KMS-11 (cell line): ENCODE results near the gene ZNF205.

Source experiments
- H2AFZ ChIP-seq: fragments of 200-600 bp; sonication (generic); 2 replicates; pipeline ENCODE4 v1.6.1; 2016; ENCODE audit warnings: antibody characterized with exemption, mixed run types, low read depth
- H3K27ac ChIP-seq: fragments of 200-600 bp; sonication (generic); 2 replicates; pipeline ENCODE4 v1.6.1; 2016; ENCODE audit warnings: mild to moderate bottlenecking, mixed run types
- H3K27me3 ChIP-seq: fragments of 200-600 bp; sonication (generic); 2 replicates; pipeline ENCODE4 v1.6.1; 2017; ENCODE audit warnings: mild to moderate bottlenecking, low read depth, mixed run types, moderate library complexity; ENCODE audit not compliant: insufficient read depth
- H3K36me3 ChIP-seq: fragments of 200-600 bp; sonication (generic); 2 replicates; pipeline ENCODE4 v1.6.1; 2017; ENCODE audit warnings: mild to moderate bottlenecking, mixed run types; ENCODE audit not compliant: insufficient read depth
- H3K4me1 ChIP-seq: fragments of 200-600 bp; sonication (generic); 2 replicates; pipeline ENCODE4 v1.6.1; 2016; ENCODE audit warnings: mild to moderate bottlenecking, low read depth, mixed run types; ENCODE audit not compliant: poor library complexity, severe bottlenecking
- H3K4me2 ChIP-seq: fragments of 200-600 bp; sonication (generic); 2 replicates; pipeline ENCODE4 v1.7.0; 2016; ENCODE audit warnings: mild to moderate bottlenecking, mixed run types
- H3K4me3 ChIP-seq: fragments of 200-600 bp; sonication (generic); IDR thresholded peaks from 2 replicates; pipeline ENCODE4 v1.6.1; 2017; ENCODE audit warnings: low read depth, low read length, mixed read lengths; ENCODE audit not compliant: insufficient read depth
- H3K79me2 ChIP-seq: fragments of 200-600 bp; sonication (generic); 2 replicates; pipeline ENCODE4 v1.6.1; 2016; ENCODE audit warnings: low read depth, mixed run types; ENCODE audit not compliant: insufficient read depth
- H3K9ac ChIP-seq: fragments of 200-600 bp; sonication (generic); 2 replicates; pipeline ENCODE4 v1.6.1; 2016; ENCODE audit warnings: mild to moderate bottlenecking, mixed run types
- H4K20me1 ChIP-seq: fragments of 200-600 bp; sonication (generic); 2 replicates; pipeline ENCODE4 v1.6.1; 2016; ENCODE audit warnings: mild to moderate bottlenecking, mixed run types; ENCODE audit not compliant: insufficient read depth
- CTCF ChIP-seq: fragments of 200-600 bp; sonication (generic); conservative IDR thresholded peaks from 2 replicates; pipeline ENCODE4 v1.6.1; 2017; ENCODE audit warnings: low read depth, mild to moderate bottlenecking, antibody characterized with exemption, low read length, moderate library complexity, mixed read lengths

The ZNF205 gene

DNA sequence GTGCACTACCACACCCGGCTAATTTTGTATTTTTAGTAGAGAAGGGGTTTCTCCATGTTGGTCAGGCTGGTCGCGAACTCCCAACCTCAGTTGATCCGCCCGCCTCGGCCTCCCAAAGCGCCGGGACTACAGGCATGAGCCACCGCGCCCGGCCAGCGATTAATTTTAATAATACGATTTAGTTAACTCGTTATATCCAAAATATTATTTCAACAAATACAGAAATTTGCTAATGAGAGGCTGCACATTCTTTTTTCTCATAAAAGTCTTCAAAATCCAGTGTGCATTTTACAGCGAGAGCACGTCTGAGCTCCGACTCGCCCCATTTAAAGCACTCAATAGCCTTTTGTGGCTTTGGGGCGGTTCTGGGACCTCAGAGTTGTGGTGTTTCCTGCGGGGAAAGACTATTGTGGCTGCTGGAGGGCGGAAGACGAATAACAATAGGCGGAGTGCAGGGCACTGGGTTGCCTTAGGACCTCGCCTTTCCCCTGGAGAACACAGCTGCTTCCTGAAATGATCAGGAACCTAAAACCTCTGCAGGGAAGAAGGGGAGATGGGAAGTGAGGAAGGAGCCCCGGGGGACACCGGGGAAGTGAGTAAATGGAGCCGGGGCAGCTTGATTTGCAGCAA lies 10.4 kb upstream of the ZNF205 start:
- H3K4me2 ChIP-seq, result no peak overlapping the region
- H3K79me2 ChIP-seq, result no peaks in the 10 kb centered on the region
- H4K20me1 ChIP-seq, result no peaks in the 10 kb centered on the region
- H3K4me1 ChIP-seq, result peaks cover 11% of the 10 kb centered on the region
- H3K27ac ChIP-seq, result no peak overlapping the region
- TF ChIP-seq CTCF, result no peak
- no peak overlapping the region for H2AFZ ChIP-seq
- H3K36me3 ChIP-seq, result no peaks in the 10 kb centered on the region
- peaks cover 8% of the 10 kb centered on the region; the same call in 1 of the 2 replicates for H3K27me3 ChIP-seq
- H3K9ac ChIP-seq, result no peak overlapping the region
- no peak overlapping the region for H3K4me3 ChIP-seq

DNA sequence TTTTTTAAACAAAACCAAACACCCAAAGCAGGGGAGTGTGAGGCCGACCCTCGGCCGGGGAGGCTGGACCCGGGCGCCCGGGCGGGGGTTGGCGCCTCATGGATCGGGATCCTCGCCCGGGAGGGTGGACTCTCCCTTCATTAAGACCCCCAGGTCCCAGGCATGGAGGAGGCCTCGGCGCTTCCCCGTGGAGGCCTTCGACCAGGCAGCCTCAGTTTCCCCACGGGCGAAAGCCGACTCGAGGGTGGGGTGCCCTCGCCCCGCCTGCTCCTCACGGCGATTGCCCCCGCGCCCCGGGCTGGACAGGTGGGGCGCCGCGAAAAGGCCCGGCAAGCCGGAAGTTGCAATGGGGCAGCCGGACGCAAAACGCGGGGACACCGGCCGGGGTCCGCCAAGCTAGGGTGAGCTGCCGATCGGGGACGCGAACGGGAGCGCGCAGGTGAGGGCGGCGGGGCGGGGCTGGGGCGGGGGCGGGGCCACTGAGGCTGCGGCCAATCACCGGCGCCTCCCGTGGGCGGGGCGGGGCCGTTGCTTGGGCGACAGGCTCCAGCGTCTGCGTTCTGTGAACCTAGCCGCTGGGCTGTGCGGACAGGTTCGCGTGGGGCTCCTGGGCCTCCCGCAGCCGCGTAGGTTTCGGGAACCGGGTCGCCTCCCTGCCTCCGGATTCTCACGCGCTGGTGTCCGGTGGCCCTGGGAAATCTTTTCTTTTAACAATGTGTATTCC lies 6.0 kb upstream of the ZNF205 start:
- TF ChIP-seq CTCF, result no peak
- peak overlapping the region; percentile 99 for H3K4me2 ChIP-seq
- no peak overlapping the region for H3K4me3 ChIP-seq
- peak overlapping the region; percentile 84 for H2AFZ ChIP-seq
- peaks cover 31% of the 10 kb centered on the region; the same call in 1 of the 2 replicates for H3K27me3 ChIP-seq
- H3K9ac ChIP-seq, result peak overlapping the region; percentile 76
- H3K27ac ChIP-seq, result peak overlapping the region; percentile 45
- H3K79me2 ChIP-seq, result no peaks in the 10 kb centered on the region
- H3K4me1 ChIP-seq, result peaks cover 8% of the 10 kb centered on the region
- no peaks in the 10 kb centered on the region for H3K36me3 ChIP-seq
- H4K20me1 ChIP-seq, result no peaks in the 10 kb centered on the region

DNA sequence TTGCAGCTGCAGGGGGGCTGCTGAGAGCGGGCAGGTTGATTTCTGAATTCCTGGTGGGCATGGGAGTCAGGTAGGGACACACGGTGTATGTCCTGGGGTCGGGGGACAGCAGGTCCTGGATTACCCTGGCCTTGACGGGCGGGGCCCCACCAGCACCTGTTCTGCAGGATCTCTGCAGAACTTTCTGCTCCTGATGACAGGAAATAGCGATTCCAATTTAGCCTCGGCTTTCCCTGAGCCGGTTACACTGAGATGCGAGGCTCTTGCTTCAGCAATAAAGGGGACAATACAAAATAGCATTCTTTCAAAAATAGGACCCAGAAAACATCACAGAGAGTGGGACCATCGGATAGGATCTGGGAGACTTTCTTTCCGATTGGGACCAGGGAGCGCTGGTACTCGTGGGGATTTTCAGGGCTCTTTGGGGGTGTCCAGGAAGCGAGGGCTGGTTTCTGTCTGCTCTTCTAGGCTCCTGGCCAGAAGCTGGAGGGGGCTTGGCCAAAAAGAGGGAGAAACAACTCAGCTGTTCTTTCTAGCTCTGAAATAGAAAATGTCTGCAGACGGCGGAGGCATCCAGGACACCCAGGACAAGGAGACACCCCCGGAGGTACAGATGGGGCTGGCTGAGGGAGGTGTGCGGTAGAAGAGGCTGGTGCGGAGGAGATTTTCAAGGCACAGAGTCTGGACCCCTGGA lies 642 bp downstream of the ZNF205 start:
- Histone ChIP-seq H2AFZ (no peak overlapping the region), H3K79me2 (no peaks in the 10 kb centered on the region), H3K4me1 (no peaks in the 10 kb centered on the region), H3K27ac (no peak overlapping the region), H4K20me1 (no peaks in the 10 kb centered on the region), H3K9ac (no peak overlapping the region), H3K36me3 (no peaks in the 10 kb centered on the region), H3K27me3 (peaks cover 89% of the 10 kb centered on the region), H3K4me2 (no peak overlapping the region), H3K4me3 (no peak overlapping the region)
- TF ChIP-seq CTCF, result no peak

- no peak overlapping the region for H3K4me3 ChIP-seq
- H4K20me1 ChIP-seq, result no peaks in the 10 kb centered on the region
- H3K36me3 ChIP-seq, result no peaks in the 10 kb centered on the region
- H3K27me3 ChIP-seq, result peaks cover 83% of the 10 kb centered on the region
- no peak overlapping the region for H3K9ac ChIP-seq
- no peak for TF ChIP-seq CTCF
- H3K79me2 ChIP-seq, result no peaks in the 10 kb centered on the region
- H3K27ac ChIP-seq, result no peak overlapping the region
- H3K4me1 ChIP-seq, result no peaks in the 10 kb centered on the region
- H3K4me2 ChIP-seq, result no peak overlapping the region
- H2AFZ ChIP-seq, result no peak overlapping the region
Measured at GRCh38 chr16:3113765-3114479, 1.5 kb downstream of the ZNF205 start.
